ENCODE data around the gene CEP131.

DNA sequence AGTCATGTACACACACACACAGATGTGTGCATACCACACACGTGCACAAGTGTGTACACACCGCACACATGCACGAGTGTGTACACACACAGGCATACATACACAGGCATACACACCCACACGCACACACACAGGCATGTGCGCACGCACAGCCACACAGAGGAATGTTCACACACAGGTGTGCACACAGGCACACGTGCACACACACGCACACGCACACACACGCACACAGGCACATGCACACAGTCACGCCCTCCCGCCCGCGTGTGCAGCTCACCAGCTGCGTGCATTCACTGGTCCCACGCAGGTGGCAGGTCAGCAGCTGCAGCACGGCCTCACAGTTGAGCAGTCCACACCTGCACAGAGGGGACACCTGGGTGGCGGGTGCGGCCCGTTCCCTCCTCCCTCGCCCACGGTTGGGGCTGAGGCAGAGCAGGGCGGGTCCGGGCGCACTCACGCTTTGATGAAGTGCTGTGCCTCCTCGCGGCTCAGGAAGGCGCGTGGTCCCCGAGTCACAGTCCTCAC lies 8.4 kb upstream of the CEP131 start:
- TF ChIP-seq MAZ (IDR thresholded peaks at IDR 0.05; ENCODE audit: borderline replicate concordance, low read depth, low read length) (no peak), POLR2A (IDR thresholded peaks at IDR 0.05; ENCODE audit: low read depth, low read length) (no peak)
- TF ChIP-seq, protein P1, sequence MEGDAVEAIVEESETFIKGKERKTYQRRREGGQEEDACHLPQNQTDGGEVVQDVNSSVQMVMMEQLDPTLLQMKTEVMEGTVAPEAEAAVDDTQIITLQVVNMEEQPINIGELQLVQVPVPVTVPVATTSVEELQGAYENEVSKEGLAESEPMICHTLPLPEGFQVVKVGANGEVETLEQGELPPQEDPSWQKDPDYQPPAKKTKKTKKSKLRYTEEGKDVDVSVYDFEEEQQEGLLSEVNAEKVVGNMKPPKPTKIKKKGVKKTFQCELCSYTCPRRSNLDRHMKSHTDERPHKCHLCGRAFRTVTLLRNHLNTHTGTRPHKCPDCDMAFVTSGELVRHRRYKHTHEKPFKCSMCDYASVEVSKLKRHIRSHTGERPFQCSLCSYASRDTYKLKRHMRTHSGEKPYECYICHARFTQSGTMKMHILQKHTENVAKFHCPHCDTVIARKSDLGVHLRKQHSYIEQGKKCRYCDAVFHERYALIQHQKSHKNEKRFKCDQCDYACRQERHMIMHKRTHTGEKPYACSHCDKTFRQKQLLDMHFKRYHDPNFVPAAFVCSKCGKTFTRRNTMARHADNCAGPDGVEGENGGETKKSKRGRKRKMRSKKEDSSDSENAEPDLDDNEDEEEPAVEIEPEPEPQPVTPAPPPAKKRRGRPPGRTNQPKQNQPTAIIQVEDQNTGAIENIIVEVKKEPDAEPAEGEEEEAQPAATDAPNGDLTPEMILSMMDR (conservative IDR thresholded peaks at IDR 0.05; ENCODE audit: low read depth, low read length): no peak
- TF ChIP-seq, protein P2, sequence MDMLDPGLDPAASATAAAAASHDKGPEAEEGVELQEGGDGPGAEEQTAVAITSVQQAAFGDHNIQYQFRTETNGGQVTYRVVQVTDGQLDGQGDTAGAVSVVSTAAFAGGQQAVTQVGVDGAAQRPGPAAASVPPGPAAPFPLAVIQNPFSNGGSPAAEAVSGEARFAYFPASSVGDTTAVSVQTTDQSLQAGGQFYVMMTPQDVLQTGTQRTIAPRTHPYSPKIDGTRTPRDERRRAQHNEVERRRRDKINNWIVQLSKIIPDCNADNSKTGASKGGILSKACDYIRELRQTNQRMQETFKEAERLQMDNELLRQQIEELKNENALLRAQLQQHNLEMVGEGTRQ (IDR thresholded peaks at IDR 0.05; ENCODE audit: low read depth, low read length): no peak

Measured in IMR-90 (cell line).